ENCODE results near the gene PIP5K1C. TPM values are rescaled to one million over a fixed set of nuclear protein-coding genes. Genes with fewer than 3 reads are reported as not detected.
A peak's percentile ranks its signal among the peaks of the same experiment; 100 is the strongest.

PIP5K1C gene
- total RNA-seq, 1 experiment from 2014 or later: 35.5 TPM

- no TSS peak for BruUV-seq (replicated peaks)
- POLR2A ChIA-PET (ENCODE audit: low non-redundant PET): no interaction called here
- no peaks in the 10 kb centered on the region for H3K27me3 ChIP-seq (replicated peaks; ENCODE audit: insufficient read depth, low read depth, low read length, poor library complexity)
- H3K36me3 ChIP-seq (ENCODE audit: insufficient read depth, low read length, poor library complexity, severe bottlenecking): no peaks in the 10 kb centered on the region
- CTCF ChIA-PET: interaction anchor here (0.7 kb wide), 1 partner anchor 154 kb away, joined by 3 read pairs; no protein-coding TSS in a partner anchor
- H3K9me3 ChIP-seq (ENCODE audit: low read depth, low read length, poor library complexity, severe bottlenecking): no peaks in the 10 kb centered on the region
- DNase-seq (ENCODE audit: low spot score): no peak
- no peak overlapping the region for H3K27ac ChIP-seq (ENCODE audit: low read depth, low read length, poor library complexity, severe bottlenecking)
- TF ChIP-seq, protein P1, sequence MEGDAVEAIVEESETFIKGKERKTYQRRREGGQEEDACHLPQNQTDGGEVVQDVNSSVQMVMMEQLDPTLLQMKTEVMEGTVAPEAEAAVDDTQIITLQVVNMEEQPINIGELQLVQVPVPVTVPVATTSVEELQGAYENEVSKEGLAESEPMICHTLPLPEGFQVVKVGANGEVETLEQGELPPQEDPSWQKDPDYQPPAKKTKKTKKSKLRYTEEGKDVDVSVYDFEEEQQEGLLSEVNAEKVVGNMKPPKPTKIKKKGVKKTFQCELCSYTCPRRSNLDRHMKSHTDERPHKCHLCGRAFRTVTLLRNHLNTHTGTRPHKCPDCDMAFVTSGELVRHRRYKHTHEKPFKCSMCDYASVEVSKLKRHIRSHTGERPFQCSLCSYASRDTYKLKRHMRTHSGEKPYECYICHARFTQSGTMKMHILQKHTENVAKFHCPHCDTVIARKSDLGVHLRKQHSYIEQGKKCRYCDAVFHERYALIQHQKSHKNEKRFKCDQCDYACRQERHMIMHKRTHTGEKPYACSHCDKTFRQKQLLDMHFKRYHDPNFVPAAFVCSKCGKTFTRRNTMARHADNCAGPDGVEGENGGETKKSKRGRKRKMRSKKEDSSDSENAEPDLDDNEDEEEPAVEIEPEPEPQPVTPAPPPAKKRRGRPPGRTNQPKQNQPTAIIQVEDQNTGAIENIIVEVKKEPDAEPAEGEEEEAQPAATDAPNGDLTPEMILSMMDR (conservative IDR thresholded peaks at IDR 0.05; ENCODE audit: low read depth, low read length): no peak
- no peak for TF ChIP-seq EZH2 (IDR thresholded peaks at IDR 0.05; ENCODE audit: borderline replicate concordance, low read depth, low read length, poor library complexity, severe bottlenecking)
- H3K4me3 ChIP-seq (ENCODE audit: low read depth, low read length, poor library complexity, severe bottlenecking): no peak overlapping the region
- intact Hi-C loops (cut with micrococcal nuclease; ENCODE audit: unreplicated experiment): no loop called here
- no peaks in the 10 kb centered on the region for H3K4me1 ChIP-seq (ENCODE audit: insufficient read depth, low read length, poor library complexity, severe bottlenecking)
These were observed 31.8 kb upstream of the PIP5K1C start for GRCh38 chr19:3732108-3732507.

DNA sequence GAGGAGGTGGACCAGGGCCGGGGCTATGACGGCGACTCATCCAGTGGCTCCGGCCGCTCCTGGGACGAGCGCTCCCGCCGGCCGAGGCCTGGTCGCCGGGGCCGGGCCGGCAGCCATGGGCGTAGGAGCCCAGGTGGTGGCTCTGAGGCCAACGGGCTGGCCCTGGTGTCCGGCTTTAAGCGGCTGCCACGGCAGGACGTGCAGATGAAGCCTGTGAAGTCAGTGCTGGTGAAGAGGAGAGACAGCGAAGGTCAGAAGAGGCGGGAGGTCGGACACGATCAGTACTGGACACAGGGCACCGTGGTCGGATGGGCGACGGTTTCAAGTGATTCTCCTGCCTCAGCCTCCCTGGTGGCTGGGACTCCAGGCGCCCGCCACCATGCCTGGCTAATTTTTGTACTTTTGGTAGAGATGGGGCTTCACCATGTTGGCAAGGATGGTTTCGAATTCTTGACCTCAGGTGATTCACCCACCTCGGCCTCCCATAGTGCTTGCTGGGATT, 30.2 kb upstream of the PIP5K1C start:
- no TSS peak for BruUV-seq (replicated peaks)
- Histone ChIP-seq H3K4me1 (ENCODE audit: insufficient read depth, low read length, poor library complexity, severe bottlenecking) (no peaks in the 10 kb centered on the region), H3K36me3 (ENCODE audit: insufficient read depth, low read length, poor library complexity, severe bottlenecking) (no peaks in the 10 kb centered on the region), H3K27ac (ENCODE audit: low read depth, low read length, poor library complexity, severe bottlenecking) (no peak overlapping the region), H3K27me3 (replicated peaks; ENCODE audit: insufficient read depth, low read depth, low read length, poor library complexity) (no peaks in the 10 kb centered on the region), H3K4me3 (ENCODE audit: low read depth, low read length, poor library complexity, severe bottlenecking) (no peak overlapping the region), H3K9me3 (ENCODE audit: low read depth, low read length, poor library complexity, severe bottlenecking) (no peaks in the 10 kb centered on the region)
- ChIA-PET POLR2A (ENCODE audit: low non-redundant PET) (no interaction called here), CTCF (no interaction called here)
- intact Hi-C loops (cut with micrococcal nuclease; ENCODE audit: unreplicated experiment): no loop called here
- DNase-seq (ENCODE audit: low spot score): no peak
- no peak for TF ChIP-seq EZH2 (IDR thresholded peaks at IDR 0.05; ENCODE audit: borderline replicate concordance, low read depth, low read length, poor library complexity, severe bottlenecking)
- TF ChIP-seq, protein P1 (conservative IDR thresholded peaks at IDR 0.05; ENCODE audit: low read depth, low read length): no peak

DNA sequence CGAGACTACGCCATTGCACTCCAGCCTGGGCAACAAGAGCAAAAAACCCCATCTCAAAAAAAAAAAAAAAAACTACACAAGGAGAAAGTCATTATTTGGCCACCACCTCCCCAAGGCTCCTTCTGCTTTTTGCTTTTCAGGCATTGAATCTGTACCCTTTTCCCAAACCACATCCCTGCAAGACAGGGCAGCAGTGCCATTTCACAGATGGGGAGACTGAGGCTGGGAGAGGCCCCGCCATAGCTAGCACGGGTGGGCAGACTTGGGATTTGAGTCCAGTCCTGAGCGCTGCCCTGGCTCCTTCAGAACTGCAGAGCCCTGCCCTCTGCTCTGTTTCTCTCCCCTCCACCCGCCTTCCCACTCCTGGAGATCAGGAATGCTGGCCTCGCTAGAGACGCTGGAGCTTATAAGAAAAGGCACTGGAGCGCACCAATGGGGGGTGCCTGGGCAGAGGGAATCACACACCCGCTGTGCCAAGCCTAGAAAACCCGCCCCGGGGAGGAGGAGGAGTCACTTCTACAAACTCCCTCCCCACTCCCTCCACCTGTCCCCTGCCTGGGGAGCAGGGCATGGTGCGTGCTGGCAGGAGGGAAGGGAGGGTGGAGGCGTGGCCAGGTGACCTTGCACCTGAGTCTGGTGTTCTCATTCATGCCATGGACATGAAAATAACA, 25.5 kb upstream of the PIP5K1C start:
- no peaks in the 10 kb centered on the region for H3K9me3 ChIP-seq (ENCODE audit: low read depth, low read length, poor library complexity, severe bottlenecking)
- H3K27ac ChIP-seq (ENCODE audit: low read depth, low read length, poor library complexity, severe bottlenecking): no peak overlapping the region
- TF ChIP-seq EZH2 (IDR thresholded peaks at IDR 0.05; ENCODE audit: borderline replicate concordance, low read depth, low read length, poor library complexity, severe bottlenecking): no peak
- TF ChIP-seq, protein P1 (conservative IDR thresholded peaks at IDR 0.05; ENCODE audit: low read depth, low read length): no peak
- peaks cover 4% of the 10 kb centered on the region for H3K4me1 ChIP-seq (ENCODE audit: insufficient read depth, low read length, poor library complexity, severe bottlenecking)
- CTCF ChIA-PET: interaction anchor here (0.6 kb wide), 1 partner anchor 155 kb away, joined by 6 read pairs; the partner anchor contains the start of gene ATCAY
- no peaks in the 10 kb centered on the region for H3K36me3 ChIP-seq (ENCODE audit: insufficient read depth, low read length, poor library complexity, severe bottlenecking)
- POLR2A ChIA-PET (ENCODE audit: low non-redundant PET): no interaction called here
- peaks cover 21% of the 10 kb centered on the region for H3K27me3 ChIP-seq (replicated peaks; ENCODE audit: insufficient read depth, low read depth, low read length, poor library complexity)
- no TSS peak for BruUV-seq (replicated peaks)
- no peak overlapping the region for H3K4me3 ChIP-seq (ENCODE audit: low read depth, low read length, poor library complexity, severe bottlenecking)
- intact Hi-C loops (cut with micrococcal nuclease; ENCODE audit: unreplicated experiment): no loop called here
- peak; percentile 58 for DNase-seq (ENCODE audit: low spot score)
